NCI-H82 (cell line): Measurements from ENCODE around the gene GDPD3.
"Not testable (repeated sequence)": the region's sequence is repeated elsewhere in the genome, so short reads cannot be mapped to it uniquely, and the experiment has no call there.

ENCODE experiments used
- DNase-seq: peaks from one replicate; lab custom pipeline; 2025; lab: John Stamatoyannopoulos, UW

The GDPD3 gene, protein sequence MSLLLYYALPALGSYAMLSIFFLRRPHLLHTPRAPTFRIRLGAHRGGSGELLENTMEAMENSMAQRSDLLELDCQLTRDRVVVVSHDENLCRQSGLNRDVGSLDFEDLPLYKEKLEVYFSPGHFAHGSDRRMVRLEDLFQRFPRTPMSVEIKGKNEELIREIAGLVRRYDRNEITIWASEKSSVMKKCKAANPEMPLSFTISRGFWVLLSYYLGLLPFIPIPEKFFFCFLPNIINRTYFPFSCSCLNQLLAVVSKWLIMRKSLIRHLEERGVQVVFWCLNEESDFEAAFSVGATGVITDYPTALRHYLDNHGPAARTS

DNA sequence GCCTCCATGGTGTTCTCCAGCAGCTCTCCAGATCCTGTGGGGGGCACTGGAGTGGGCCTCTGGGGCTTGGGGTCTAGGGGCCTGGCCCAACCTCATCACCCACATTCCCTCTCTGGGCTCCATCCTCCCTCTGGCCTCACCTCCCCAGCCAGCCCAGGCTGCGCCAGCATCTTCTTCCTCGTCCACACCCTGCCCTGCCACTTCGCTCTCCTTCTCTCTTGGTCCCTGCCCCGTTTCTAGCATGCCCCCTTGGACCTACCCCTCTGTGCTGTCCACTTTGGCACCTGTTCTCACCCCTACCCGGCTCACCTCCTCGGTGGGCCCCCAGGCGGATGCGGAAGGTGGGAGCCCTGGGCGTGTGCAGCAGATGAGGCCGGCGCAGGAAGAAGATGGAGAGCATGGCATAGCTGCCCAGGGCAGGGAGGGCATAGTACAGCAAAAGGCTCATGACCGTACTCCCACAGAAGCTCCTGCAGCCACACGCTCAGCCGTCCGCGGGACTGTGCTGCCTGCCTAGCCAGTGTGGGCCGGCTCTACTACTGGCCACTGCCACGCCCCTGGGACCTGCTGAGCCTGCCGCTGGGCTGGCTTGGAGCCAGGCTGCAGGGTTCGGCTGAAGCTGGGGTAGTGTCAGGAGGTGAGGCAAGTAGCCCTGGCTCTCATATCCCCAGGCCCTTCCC, at the start of gene GDPD3:
GDPD3 (minus strand) TSS at position 507 of the 680 bp plus-strand sequence; CDS start at position 448, 59 bp downstream.
- no peak for DNase-seq

DNA sequence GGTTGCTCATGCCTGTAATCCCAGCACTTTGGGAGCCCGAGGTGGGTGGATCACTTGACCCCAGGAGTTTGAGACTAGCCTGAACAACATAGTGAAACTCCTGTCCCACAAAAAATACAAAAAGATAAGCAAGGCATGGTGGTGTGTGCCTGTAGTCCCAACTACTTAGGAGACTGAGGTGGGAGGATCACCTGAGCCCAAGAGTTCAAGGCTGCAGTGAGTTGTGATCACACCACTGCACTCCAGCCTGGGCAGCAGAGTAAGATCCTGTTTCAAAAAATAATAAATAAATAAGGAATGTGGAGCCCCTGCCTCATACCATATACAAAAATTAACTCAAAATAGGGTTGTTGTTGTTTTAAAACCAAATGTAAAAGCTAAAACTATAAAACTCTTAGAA, 43.9 kb upstream of the GDPD3 start:
- no peak for DNase-seq

DNA sequence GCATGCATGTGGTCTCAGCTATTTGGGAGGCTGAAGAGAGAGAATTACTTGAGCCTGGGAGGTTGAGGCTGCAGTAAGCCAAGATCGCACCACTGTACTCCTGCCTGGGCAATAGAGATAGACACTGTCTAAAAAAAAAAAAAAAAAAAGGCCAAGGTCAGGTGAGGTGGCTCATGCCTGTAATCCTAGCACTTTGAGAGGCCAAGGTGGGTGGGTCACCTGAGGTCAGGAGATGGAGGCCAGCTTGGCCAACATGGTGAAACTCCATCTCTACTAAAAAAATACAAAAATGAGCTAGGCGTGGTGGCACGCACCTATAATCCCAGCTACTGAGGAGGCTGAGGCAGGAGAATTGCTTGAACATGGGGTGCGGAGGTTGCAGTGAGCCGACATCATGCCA, 41.9 kb upstream of the GDPD3 start:
- no peak for DNase-seq

- no peak for DNase-seq
Observed at GRCh38 chr16:30152517-30152916, 39.2 kb upstream of the GDPD3 start.

DNA sequence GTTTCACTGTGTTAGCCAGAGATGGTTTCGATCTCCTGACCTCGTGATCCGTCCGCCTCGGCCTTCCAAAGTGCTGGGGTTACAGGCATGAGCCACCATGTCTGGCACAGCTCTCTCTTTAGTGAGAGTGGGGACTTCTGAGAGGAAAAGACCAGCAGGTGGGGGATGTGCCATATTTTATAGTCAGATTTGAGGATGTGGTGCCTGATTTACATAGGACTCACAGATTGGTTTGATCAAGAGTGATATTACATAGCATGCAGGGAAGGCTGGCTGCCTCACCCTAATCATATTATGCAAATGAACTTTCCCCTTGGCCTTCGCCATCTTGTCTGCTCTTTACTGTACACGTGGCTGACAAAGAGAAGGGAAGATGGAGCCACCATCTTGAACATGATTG, 37.8 kb upstream of the GDPD3 start:
- peak; percentile 48 for DNase-seq

GRCh38 chr16:30149250-30149930, 36.1 kb upstream of the GDPD3 start:
- no peak for DNase-seq

DNA sequence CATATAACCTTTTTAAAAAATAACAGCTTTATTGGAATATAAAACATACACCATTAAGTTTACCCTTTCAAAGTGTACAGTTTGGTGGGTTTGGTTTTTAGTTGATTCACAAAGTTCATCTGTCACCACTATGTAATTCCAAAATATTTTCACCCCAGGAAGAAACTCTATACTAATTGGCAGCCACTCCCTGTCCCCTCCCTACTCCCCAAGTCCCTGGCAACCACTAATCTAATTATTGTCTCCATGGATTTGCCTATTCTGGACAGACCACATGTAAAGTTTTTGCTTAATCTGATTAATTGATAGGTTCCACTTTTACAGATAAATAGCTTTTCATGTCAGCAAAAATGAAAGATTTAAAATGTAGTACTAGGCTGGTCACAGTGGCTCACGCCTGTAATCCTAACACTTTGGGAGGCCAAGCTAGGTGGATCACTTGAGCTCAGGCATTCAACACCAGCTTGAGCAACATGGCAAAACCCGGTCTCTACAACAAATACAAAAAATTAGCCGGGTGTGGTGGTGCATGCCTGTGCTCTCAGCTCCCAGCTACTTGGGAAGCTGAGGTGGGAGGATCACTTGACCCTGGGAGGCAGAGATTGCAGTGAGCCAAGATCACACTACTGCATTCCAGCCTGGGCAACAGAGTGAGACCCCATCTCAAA, 34.6 kb upstream of the GDPD3 start:
- peak; percentile 80 for DNase-seq

DNA sequence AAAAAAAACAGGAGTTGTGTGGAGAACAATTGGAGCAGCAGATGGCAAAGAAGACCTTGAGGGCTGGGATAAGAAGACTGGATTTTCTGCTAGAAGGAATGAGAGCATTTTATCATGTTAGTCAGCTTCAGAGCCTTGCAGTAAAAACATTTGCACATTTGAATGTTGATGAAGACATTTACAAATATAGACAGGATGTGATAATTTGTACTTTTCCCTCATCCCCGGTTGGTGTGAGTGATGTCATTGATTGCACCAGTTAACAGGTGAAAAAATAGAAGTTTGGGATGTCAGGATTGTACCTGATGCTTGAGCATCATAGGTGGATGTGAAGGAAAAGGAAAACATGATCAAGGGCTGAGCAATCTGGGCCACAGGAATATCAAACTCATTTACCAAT, 32.3 kb upstream of the GDPD3 start:
- DNase-seq, result peak; percentile 23

DNA sequence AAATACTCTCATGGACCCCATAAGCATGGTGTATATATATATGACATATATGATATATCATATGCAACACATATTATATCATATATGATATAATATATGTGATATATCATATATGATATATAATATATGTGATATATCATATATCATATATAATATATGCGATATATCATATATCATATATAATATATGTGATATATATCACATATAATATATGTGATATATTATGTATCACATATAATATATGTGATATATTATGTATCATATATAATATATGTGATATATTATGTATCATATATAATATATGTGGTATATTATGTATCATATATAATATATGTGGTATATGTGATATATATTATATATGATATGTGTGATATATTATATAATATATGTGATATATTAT, 31.6 kb upstream of the GDPD3 start:
- no peak for DNase-seq

DNA sequence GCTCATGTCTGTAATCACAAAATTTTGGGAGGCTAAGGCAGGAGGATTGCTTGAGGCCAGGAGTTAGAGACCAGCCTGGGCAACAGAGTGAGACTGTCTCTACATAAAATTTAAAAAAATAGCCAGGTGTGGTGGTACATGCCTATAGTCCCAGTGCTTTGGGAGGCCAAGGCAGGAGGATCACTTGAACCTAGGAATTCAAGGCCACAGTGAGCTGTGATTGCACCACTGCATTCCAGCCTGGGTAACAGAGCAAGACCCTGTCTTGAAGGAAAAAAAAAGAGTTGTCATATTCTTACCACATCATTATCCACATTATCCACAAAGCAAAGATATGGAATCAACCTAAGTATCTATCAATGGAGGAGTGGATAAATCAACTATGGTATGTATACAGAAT, 30.7 kb upstream of the GDPD3 start:
- DNase-seq, result no peak

- no peak for DNase-seq
Observed at GRCh38 chr16:30143347-30143702, 30.0 kb upstream of the GDPD3 start.

DNA sequence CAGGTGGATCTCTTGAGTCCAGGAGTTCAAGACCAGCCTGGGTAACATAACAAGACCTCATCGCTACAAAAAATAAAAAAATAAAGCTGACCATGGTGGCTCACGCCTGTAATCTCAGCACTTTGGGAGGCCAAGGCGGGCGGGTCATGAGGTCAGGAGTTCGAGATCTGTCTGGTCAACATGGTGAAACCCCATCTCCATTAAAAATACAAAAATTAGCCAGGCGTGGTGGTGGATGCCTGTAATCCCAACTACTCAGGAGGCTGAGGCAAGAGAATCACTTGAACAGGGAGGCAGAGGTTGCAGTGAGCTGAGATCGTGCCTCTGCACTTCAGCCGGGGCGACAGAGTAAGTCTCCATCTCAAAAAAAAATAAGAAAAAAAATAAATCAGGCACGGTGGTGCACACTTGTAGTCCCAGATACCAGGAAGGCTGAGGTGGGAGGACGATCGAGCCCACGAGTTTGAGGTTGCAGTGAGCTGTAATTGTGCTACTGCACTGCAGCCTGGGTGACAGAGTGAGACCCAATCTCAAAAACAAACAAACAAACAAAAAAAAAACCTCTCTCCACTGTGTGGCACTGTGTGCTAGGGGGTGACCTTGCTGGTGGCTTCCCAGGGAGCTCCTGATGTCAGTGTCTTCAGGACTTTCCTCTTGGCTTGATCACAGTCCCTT, 29.5 kb upstream of the GDPD3 start:
- DNase-seq, result peak; percentile 68

- no peak for DNase-seq
Observed at GRCh38 chr16:30141750-30142149, 28.4 kb upstream of the GDPD3 start.

DNA sequence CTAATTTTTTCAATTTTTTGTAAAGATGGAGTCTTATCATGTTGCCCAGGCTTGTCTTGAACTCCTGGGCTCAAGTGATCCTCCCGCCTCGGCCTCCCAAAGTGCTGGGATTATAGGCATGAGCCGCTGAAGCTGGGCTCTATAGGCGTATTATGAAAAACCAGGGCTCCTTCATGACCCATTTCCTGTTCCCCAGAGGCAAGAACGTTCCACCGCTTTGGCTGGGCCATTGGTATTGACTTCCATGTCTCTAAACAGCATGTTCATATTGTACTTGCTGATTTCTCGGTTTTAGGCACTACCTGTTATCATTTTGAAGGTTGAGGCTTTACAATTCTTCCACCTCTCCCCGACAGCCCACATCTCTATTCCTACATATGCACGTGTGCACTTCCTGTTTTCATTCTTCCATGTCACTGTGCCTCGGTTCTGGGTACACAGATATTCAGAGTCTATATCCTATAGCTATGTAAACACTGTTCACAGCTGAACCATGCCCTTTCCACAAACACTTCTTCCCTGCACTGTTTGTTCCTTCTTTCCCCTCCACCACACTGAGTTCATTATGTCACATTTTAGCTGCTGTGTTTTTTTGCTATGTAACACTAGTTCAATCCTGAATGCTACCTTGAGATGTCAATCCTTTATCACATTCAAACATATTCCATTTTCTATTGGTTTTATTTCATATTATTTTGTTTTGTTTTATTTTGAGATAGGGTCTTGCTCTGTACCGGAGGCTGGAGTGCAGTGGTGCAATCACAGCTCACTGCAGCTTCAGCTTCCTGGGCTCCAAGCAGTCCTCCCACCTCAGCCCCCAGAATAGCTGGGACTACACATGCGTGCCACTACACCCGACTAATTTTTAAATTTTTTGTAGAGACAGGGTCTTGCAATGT, 26.5 kb upstream of the GDPD3 start:
- DNase-seq, result no peak

- DNase-seq, result peak; percentile 28
Observed at GRCh38 chr16:30137897-30138296, 24.6 kb upstream of the GDPD3 start.

DNA sequence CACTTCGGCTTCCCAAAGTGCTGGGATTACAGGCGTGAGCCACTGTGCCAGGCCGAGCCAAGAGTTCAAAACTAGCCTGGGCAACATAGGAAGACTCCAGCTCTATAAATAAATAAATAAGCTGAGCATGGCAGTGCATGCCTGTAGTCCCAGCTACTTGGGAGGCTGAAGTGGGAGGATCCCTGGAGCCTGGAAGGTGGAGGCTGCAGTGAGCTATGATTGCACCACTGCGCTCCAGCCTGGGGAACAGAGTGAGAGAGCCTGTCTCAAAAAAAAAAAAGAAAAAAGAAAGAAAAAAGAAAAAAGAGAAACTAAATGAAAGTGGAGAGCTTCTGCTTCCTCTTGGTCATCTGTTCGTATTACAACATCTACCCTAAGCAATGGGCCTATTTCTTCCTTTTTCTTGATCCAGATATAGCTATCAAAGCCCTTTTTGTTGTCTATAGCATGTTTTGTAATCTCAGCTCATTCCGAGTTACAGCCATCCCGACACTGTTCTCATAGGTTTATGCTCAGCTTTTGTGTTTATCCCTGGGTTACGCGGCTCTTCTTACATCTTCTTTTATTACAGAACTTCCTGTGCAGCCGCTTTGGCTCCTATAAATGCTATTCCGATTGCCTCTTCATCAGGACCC, 23.8 kb upstream of the GDPD3 start:
- DNase-seq, result no peak

- no peak for DNase-seq
Observed at GRCh38 chr16:30132591-30132990, 19.3 kb upstream of the GDPD3 start.

GRCh38 chr16:30131869-30132475, 18.6 kb upstream of the GDPD3 start:
- no peak for DNase-seq

DNA sequence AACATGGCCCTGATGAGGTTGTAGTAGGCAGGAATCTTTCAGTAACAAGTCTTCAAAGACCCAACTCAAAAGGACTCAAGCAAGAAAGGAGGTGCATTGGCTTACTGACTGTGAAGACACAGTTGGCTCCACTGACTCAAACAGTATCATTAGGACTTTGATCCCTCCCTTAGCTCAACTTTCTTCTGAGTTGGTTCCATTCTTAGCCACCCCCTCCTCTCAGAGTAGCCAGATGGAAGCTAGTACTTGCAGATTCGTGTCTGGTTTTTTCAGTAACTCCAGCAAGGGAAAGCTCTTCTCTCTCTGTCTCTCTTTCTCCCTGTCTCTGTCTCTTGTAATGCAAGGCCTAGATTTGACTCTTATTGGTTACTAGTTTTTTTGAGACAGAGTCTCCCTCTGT, 14.7 kb upstream of the GDPD3 start:
- no peak for DNase-seq

GRCh38 chr16:30125690-30126089, 12.4 kb upstream of the GDPD3 start:
- not testable (repeated sequence) for DNase-seq
